Measurements from ENCODE around the gene ACOT12. TPM values are rescaled to one million over a fixed set of nuclear protein-coding genes. Genes with fewer than 3 reads are reported as not detected.
"Not testable (repeated sequence)": the region's sequence is repeated elsewhere in the genome, so short reads cannot be mapped to it uniquely, and the experiment has no call there.

ACOT12 gene
- total RNA-seq, 1 donor from 2014 or later: not detected

DNA sequence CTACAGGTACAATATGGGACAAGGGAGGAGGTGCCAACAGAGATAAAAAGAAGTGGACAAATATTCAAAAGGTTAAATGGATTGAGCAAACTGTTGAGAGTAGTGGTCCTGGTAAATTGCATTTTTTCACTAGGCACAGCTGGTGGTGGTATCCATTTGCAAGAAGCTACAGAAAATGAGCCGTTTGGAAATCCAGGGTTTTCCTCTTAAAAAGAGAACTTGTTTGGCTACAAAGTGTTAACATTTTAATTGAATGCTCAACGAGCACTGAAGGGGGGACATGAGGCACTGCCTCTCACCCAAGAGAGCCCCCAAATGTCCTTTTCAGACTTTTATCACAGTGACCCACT lies 93.0 kb downstream of the ACOT12 start:
- Histone ChIP-seq H3K4me1 (peaks cover 68% of the 10 kb centered on the region), H3K9me3 (replicated peaks) (no peaks in the 10 kb centered on the region), H3K36me3 (peaks cover 7% of the 10 kb centered on the region), H3K27me3 (ENCODE audit: low read depth) (no peaks in the 10 kb centered on the region), H3K4me3 (peak overlapping the region; percentile 85), H3K27ac (replicated peaks) (peak overlapping the region; percentile 93)
- TF ChIP-seq, protein P1, sequence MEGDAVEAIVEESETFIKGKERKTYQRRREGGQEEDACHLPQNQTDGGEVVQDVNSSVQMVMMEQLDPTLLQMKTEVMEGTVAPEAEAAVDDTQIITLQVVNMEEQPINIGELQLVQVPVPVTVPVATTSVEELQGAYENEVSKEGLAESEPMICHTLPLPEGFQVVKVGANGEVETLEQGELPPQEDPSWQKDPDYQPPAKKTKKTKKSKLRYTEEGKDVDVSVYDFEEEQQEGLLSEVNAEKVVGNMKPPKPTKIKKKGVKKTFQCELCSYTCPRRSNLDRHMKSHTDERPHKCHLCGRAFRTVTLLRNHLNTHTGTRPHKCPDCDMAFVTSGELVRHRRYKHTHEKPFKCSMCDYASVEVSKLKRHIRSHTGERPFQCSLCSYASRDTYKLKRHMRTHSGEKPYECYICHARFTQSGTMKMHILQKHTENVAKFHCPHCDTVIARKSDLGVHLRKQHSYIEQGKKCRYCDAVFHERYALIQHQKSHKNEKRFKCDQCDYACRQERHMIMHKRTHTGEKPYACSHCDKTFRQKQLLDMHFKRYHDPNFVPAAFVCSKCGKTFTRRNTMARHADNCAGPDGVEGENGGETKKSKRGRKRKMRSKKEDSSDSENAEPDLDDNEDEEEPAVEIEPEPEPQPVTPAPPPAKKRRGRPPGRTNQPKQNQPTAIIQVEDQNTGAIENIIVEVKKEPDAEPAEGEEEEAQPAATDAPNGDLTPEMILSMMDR (IDR thresholded peaks at IDR 0.05; ENCODE audit: borderline replicate concordance): no peak
- intact Hi-C loops (cut with micrococcal nuclease): no loop called here
- DNase-seq: no peak

DNA sequence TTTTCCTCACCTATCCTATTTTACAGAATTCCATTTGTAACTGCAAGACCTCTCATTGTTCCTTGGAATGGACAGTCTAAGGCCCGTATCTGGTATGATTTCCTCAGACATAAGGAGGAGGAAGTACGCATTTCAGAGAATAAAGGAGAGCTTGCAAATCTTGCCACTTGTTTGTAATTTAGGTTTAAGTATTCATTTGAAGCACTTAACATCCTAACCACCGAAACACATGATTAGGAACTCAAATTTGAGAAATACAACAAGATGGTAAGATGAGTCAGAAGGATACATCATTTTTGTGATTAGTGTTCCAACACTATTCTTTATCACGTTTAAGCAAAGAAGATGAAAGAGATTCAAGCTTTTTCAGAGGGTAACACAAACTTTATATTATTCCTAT lies 96.4 kb downstream of the ACOT12 start:
- Histone ChIP-seq H3K9me3 (replicated peaks) (peaks cover 19% of the 10 kb centered on the region), H3K4me3 (no peak overlapping the region), H3K36me3 (peaks cover 9% of the 10 kb centered on the region), H3K27me3 (ENCODE audit: low read depth) (no peaks in the 10 kb centered on the region), H3K4me1 (peaks cover 56% of the 10 kb centered on the region), H3K27ac (replicated peaks) (no peak overlapping the region)
- TF ChIP-seq, protein P1 (IDR thresholded peaks at IDR 0.05; ENCODE audit: borderline replicate concordance): no peak
- no peak for DNase-seq
- intact Hi-C loops (cut with micrococcal nuclease): no loop called here

DNA sequence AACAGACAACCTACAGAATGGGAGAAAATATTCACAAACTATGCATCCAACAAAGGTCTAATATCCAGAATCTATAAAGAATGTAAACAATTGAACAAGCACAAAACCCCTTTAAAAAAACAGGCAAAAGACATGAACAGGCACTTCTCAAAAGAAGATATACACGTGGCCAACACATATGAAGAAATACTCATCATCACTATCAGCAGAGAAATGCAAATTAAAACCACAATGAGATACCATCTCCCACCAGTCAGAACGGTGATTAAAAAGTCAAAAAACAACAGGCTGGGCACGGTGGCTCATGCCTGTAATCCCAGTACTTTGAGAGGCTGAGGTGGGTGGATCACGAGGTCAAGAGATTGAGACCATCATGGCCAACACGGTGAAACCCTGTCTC lies 99.9 kb downstream of the ACOT12 start:
- intact Hi-C loops (cut with micrococcal nuclease); DNase-seq; H3K4me3 ChIP-seq; H3K27me3 ChIP-seq (ENCODE audit: low read depth); H3K27ac ChIP-seq (replicated peaks): not testable (repeated sequence)
- Histone ChIP-seq H3K36me3 (peaks cover 31% of the 10 kb centered on the region), H3K9me3 (replicated peaks) (peaks cover 39% of the 10 kb centered on the region), H3K4me1 (peaks cover 23% of the 10 kb centered on the region)

DNA sequence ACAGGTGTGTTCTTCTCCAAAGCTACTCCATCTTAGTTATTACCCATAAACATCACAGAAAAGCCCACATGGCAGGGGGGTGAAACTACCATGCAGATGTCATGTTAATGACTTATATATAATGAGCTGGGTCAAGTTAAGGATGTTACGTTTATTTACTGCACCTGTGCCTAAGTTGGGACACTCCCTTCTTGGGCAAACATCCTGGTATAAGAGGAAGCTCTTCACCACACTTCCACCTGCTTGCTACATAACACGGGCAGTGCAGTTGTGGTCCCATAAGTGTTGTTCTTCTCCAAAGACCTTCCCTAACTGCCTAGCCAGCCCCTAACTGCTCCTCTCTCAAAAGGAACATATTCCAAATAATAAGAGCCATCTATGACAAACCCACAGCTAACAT lies 101.8 kb downstream of the ACOT12 start:
- peaks cover 31% of the 10 kb centered on the region for H3K36me3 ChIP-seq
- DNase-seq: no peak

DNA sequence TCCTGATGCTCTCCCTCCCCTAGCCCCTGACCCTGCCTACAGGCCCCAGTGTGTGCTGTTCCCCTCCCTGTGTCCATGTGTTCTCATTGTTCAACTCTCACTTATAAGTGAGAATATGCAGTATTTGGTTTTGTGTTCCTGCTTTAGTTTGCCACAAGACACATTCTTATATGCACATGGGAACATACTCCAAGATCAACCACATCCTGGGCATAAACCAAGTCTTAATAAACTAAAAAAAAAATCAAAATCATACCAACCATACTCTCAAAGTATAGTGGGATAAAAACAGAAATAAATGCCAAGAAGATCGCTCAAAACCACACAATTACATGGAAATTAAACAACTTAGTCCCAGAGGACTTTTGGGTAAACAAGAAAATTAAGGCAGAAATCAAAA lies 103.8 kb downstream of the ACOT12 start:
- Histone ChIP-seq H3K9me3 (replicated peaks) (peaks cover 39% of the 10 kb centered on the region), H3K27me3 (ENCODE audit: low read depth) (no peaks in the 10 kb centered on the region), H3K4me1 (no peaks in the 10 kb centered on the region), H3K36me3 (peaks cover 31% of the 10 kb centered on the region), H3K4me3 (no peak overlapping the region), H3K27ac (replicated peaks) (no peak overlapping the region)
- intact Hi-C loops (cut with micrococcal nuclease): no loop called here
- TF ChIP-seq, protein P1 (IDR thresholded peaks at IDR 0.05; ENCODE audit: borderline replicate concordance): no peak
- DNase-seq: no peak

More for the DNA sequence above, 101.8 kb downstream of the ACOT12 start:
- Histone ChIP-seq H3K27ac (replicated peaks) (no peak overlapping the region), H3K9me3 (replicated peaks) (peaks cover 39% of the 10 kb centered on the region), H3K4me1 (peaks cover 4% of the 10 kb centered on the region), H3K4me3 (no peak overlapping the region), H3K27me3 (ENCODE audit: low read depth) (no peaks in the 10 kb centered on the region)
- TF ChIP-seq, protein P1 (IDR thresholded peaks at IDR 0.05; ENCODE audit: borderline replicate concordance): no peak
- intact Hi-C loops (cut with micrococcal nuclease): no loop called here

DNA sequence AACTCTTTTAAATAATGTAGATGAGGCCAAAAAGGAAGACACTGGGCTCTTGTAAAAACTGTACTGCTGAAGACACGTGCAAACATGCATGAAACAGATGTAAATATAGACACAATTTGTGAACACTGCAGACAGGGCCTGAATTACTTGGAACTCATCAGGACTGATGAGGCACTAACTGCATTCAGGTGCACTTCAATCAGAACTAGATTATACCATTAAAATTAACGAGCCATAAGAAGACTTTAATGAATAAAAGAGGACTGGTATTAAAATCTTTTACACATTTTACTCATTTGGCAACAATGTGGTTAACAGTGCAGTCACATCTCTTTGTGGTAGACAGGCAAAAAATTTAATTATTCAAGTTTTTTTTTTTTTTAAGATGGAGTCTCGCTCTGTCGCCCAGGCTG lies 105.9 kb downstream of the ACOT12 start:
- Histone ChIP-seq H3K9me3 (replicated peaks) (peaks cover 25% of the 10 kb centered on the region), H3K4me1 (no peaks in the 10 kb centered on the region), H3K4me3 (no peak overlapping the region), H3K27ac (replicated peaks) (no peak overlapping the region), H3K36me3 (peaks cover 27% of the 10 kb centered on the region), H3K27me3 (ENCODE audit: low read depth) (no peaks in the 10 kb centered on the region)
- no peak for DNase-seq
- TF ChIP-seq, protein P1 (IDR thresholded peaks at IDR 0.05; ENCODE audit: borderline replicate concordance): no peak
- intact Hi-C loops (cut with micrococcal nuclease): no loop called here

Data from left ventricle myocardium inferior (tissue), 1 donor.